Hematopoietic multipotent progenitor cell treated with erythropoietin and hydrocortisone succinate and interleukin-3 and kit ligand, for 17 days (in vitro differentiated cells): ENCODE measurements around the gene SREK1.

ENCODE experiments used
- DNase-seq: peaks from one replicate; pipeline ENCODE4 v3.0.0-alpha.2; 2015; ENCODE audit warnings: low spot score

The SREK1 gene

DNA sequence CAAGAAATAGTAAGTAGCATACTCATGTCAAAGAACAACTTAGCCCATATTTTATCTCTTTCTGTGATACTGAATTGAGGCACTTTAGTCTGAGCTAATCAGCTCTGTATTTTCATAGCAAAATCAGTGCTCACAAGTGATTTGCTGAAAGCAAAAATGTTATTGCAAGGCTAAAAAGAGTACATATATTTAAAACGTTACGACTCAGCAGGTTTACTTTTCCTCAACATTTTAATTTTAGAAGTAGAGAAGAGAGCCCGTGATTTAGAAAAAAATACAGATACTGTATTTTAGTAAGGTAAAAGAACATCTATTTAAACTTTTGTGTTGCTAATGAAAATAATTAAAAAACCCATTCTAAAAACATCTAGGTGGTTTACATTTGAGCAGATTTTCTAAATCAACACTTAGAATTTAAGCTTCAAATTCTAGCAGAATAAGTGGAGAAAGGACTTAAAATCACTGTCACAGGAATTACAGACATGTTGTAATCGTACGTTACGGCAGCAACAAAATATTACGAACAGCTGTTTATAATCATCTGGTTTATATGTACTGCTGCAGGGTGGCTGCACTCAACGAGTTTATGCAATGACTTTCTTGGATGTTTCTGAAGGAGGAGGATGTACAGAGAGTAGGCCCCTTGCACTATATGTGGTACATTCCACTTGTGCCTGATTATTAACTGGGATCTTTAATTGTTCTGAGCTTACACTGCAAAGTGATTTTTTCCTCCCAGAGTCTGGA, 20.1 kb downstream of the SREK1 start:
- no peak for DNase-seq

DNA sequence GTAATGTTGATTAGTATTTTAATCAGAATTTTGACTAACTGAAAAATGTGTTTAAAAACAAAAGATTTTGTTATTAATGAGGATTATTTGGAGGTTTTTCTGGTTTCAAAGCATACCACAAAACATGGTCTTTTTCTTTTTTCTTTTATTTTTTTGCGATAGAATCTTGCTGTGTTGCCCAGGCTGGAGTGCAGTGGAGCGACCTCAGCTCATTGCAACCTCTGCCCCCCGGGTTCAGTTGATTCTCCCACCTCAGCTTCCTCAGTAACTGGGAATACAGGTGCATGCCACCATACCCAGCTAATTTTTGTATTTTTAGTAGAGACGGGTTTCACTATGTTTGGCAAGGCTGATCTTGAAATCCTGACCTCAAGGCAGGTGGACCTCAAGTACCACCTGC, 24.1 kb downstream of the SREK1 start:
- no peak for DNase-seq

DNA sequence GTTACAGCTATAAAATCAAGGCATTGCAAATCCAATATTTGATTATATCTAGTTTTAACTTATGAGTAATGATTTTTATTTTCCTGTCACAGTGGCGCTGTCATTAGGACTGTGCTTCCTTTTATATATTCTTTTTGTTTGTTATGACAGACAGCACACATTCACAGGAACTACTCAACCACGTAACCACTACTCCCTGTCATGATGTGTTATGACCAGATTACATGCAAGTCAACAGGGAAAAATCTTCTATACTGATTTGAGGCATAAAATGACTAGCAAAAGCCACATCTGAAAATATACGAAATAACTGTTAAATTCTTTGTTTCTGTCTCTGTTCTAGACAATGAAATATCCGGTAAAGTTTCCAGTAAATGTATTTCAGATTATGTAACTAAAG, 25.4 kb downstream of the SREK1 start:
- DNase-seq = no peak

DNA sequence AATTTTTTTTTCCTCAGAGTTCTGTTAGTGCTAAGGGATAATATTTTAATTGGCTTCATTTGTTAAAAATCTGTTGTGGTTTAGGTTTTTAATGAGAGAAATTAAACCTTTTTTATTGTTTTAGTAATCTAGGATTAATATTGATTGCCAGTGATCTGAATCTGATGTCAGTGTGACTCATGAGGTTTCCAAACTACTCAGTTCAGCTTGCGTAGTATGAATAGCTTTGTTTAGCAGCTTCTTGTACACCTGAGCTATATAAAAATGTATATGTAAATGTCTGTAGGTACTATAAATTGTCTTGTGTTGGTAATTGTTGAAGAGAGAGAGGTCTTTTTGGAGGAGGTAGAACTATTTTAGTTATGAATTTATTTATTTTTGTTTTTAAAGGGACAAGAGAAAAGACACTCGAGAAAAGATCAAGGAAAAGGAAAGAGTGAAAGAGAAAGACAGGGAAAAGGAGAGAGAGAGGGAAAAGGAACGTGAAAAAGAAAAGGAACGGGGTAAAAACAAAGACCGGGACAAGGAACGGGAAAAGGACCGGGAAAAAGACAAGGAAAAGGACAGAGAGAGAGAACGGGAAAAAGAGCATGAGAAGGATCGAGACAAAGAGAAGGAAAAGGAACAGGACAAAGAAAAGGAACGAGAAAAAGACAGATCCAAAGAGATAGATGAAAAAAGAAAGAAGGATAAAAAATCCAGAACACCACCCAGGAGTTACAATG, 26.3 kb downstream of the SREK1 start:
- no peak for DNase-seq

DNA sequence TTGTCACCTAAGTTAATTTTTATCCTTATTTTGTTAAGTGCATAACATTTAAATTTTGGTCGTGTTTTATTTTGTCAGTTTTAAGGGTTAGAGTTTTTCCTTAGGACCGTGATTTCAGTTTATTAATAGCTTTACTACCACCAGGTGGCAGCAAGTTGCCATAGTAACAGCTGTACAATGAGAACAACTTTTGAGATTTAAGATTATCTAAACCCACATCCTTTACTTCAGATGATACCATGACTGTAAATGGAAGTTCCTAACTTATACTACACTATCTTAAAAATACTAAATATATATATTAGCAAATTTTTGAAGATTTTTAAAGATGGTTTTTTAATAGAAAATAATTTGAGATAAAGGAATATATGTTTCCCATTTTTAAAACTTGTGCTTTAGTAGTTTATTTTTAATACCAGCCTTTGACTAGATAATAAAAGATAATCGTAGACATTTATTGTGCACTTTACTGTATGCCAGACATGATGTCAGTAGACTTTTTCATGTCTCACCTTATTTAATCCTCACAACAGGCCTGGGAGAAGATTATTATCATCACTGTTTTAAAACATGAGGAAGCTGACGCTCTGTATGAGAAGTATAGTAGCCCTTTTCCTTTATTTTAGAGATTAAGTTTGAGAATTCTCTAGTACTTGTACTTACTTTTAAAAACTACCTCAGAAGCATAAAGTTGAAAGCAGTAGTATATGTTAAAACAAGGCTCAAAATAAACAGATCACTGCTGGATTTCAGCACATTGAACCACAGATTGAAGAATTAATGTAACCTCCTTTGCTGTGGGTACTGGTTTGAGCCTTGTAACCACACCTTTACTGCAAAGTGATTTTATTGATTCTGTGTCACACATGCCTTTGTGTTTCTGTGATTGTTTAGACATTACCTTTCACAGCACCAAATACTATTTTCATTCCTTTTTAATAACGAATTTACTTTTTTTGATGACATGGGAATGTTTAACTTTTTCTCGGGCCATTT, 27.5 kb downstream of the SREK1 start:
- DNase-seq = peak; percentile 58

DNA sequence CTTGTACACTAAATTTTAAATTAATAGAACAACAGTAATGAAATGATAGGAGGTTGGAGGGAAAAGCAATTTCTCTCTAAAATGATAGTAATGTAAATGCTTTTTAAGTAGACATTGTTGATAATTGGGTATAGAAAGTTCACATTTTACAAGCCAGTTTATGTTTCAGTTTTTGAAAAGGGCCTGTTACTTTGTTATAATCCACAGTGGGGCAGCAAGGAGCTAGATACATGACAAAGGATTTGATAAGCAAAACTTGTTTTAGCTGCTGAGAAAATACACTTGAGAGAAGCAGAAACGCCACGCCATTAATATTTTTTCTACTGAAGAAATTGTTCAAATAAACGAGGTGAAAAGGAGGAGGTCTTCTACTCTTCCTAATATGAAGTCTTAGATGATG, 30.2 kb downstream of the SREK1 start:
- DNase-seq = no peak

DNA sequence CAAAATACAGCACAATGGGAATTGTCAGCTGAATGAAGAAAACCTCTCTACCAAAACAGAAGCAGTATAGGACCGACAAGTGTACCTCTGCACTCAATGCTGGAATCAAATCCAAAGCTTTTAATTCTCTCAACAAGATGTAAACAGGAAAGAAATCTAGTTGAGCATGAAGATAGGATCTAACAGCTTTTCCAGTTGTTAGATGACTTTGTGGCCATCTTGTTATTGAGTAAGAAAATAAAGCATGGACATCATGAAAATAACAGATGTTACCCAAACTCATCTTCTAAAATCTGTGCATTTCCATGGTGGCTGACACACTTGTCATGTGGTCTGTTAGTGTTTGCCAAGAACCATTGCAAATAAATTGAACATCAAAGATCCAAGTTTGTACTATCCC, 34.7 kb downstream of the SREK1 start:
- DNase-seq = no peak

DNA sequence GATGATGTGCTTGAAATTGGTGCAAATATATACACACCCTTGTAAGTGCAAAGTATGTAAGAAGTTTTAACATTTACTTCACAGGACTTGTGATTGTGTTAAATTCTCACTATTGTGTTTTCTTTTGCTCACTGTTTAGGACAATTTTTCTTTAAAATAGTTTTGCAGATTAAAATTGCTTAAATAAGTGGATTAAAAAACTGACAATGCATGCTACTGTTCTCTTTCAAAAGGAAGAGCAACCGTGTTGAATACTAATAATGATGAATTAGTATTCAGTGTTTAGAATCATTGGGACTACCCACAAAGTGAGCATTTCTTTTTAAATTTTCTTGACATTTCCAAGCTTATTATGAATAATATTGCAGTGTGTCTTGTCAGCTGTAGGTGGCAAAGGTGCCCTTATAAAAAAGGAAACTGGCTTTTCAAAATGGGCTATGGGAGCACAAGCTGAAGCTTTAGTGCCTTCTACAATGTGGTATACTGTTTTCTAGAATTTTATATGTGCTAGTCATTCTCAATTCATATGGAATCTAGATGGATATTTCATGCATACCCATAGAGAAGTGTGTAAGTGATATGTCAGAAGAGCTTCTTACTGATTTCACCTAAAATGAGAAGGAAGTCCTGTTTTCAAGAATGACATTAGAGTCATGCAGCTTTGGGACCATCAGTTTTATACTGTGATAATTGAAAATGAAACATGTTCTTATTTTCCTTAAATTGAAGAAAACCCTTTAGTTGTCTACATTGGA, 35.4 kb downstream of the SREK1 start:
- DNase-seq = no peak

DNA sequence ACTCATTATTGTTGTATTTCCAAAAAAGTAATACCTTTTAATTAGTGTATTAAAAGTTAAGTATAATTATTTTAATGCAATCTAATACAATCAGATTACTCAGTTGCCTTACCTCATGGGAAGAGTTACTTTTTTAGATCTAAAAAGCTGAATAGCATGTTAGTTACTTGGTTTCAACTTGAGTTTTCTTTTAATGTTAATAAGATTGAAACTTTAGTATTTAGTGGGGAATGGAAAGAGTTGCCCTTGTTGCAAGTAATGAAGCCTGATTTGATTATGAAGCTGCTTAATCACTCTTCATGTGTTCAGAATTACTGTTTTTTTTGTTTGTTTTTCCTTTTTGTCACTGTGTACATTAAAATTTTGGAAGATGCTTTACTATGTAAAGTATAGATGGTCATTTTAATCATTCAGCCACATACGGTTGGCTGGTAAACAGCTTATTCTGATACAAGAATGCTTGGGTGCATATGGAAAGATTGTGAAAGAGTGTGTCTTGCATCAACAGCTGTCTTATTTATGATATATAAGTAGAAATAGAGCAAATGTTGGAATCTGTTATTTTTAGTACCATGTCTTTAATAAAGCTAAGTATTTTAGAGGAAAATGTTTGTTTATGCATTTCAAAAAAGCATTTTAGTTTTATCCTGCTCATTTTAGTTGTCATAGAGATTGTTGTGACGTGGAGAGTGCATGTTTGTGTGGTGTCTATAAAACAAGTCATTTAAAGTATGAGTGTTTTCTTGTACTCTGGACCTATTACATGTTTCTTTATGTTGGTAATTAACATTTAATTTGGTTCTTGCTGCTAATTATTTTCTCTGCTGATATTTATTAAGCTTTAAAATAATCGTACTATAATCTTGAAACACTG, 36.4 kb downstream of the SREK1 start:
- DNase-seq = no peak

DNA sequence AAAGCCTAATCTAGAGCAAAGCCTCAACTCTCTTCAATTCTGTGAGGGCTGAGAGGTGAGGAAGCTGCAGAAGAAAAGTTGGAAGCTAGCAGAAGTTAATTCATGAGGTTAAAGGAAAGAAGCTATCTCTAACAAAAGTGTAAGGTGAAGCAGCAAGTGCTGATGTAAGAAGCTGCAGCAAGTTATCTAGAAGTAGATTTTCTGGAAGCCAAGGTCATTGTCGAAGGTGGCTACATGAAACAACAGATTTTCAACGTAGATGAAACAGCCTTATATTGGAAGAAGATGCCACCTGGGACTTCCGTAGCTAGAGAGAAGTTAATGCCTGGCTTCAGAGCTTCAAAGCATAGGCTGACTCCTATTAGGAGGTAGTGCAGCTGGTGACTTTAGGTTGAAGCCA, 42.0 kb downstream of the SREK1 start:
- DNase-seq = no peak

DNA sequence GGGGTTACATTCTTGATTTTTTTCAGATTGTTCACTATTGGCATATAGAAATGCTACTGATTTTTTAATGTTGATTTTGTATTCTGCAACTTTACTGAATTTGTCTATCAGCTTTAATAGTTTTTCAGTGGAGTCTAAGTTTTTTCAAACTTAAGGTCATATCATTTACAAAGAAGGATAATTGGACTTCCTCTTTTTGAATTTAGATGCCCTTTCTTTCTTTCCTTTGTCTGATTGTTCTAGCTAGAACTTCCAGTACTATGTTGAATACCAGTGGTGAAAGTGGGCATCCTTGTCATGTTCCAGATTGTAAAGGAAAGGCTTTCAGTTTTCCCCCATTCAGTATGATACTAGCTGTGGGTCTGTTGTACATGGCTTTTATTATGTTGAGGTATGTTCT, 49.3 kb downstream of the SREK1 start:
- no peak for DNase-seq

DNA sequence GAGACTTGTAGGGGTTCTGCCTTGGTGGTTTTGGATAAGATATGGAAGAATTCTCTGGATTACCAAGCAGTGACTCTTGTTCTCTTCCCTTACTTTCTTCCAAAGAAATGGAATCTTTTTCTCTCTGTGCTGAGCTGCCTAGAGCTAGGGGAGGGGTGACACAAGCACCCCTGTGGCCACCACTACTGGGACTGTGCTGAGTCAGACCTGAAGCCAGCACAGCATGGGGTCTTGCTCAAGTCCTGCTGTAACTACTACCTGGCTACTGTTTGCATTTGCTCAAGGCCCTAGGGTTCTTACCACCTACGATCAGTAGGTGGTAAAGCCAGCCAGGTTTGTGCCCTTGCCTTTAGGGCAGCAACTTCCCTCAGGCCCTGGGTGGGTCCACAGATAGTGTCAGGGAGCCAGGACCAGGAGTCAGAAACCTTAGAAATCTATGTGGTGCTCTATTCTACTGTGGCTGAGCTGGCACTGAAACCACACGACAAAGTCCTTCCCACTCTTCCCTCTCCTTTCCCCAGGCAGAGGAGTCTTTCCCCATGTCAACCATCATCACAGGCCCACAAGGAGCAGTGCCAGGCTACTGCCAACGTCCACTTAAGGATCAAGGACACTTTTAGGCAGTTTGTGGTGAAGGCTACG, 53.8 kb downstream of the SREK1 start:
- no peak for DNase-seq

DNA sequence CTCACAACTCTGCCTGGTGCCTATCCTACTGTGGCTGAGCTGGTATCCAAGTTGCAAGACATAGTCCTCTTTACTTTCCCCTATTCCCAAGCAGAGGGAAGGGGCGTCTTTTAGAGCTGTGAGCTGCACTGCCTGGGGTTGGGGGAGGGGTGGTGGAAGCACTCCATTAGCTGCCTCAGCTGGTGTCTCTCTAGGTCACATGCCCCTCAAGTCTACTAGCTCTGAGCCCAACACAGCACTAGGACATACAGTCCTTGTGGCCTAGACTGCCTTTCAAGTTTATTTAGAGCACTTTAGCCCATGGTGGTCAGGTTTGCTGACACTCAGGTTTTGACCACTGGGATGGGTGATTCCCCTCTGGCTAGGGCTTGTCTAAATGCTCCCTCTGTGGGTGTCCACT, 54.7 kb downstream of the SREK1 start:
- no peak for DNase-seq

DNA sequence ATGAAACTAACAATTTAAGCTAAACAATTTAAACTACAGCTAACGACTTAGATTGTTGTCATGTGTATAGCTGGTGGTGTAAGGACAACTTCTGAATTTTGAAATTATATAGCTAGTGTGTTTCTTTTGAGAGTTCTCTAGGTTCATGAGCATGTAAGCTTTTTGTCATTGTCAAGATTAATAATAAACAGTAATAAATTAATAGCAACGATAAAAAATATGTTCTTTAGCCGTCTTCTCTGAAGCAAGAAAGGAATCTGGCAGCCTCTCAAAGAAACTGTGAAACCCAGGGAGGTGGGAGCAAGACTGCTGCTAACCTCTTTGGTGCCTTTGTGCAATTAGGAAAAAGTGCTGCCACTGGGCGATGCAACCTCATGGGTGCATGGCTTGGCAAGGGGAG, 59.4 kb downstream of the SREK1 start:
- DNase-seq = no peak

DNA sequence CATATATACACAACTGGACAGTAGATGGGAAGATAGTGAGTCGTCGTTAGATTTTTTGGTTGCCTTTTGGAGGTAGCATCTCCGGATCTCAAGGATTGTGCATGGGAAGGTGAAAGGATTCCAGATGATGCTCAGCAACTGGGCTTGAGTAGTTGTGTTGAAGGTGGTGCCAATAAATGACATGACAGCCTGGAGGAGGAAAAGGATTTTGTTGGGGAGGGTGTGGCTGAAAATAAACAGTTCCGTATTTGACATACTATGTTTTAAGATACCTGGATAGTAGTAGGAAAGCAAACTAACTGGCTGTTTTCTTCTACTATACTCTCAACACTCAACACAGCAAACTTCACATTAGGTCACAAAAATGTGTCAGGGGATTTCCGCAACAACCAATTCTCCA, 62.4 kb downstream of the SREK1 start:
- DNase-seq = no peak

DNA sequence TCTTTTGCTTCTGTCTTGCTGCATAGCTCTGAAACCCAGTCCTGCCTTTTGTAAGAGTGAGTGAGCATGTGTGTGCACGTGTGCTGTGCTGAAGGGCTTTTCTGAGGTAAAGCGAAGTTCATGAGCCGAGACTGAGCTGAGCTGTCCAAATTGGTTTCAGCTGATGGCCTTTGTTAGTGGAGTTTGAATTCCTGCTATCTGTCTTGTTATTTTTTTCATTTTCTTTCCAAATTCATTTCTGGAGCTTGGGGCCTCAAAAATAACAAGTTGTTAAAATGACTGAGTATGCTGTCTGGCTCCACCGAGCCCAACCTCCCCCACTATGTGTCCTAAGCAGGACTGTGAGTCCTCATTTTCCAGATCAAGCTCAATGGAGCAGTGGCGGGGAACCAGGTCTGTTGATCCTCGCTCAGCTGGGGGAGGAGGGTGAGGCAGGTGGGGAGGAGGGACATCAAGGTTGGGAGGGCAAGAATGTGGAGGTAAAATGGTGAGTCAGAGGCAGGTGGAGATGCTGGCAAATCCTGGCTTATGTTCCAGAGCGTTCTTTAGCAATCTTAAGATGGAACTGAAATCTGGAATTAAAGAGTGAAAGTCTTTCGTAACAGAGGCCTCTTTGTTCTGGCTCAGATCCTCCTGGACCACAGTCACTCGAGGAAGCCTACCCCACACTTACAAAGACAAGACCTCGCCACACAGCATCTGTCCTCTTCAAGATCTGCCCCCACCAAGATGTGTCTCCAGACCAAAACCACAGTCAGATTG, 63.9 kb downstream of the SREK1 start:
- DNase-seq = no peak

DNA sequence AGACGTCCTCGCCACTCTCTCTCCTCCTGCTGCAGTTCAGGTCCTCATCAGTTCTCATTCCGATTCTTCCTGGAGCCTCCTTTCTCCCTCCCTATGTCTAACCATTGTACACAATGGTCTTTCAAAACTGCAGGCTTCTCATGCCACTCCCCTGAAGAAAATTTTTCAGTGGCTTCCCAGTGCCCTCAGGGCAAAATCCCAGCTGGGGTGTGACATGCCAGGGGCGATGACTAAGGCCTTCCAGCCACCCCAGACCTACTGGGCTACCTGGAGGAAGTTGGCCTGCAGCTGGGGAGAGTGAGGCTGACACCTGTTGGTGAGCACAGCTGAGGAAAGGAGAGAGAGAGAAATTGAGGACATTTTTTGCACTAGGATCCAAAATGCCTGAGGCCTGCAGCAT, 65.2 kb downstream of the SREK1 start:
- peak; percentile 17 for DNase-seq

DNA sequence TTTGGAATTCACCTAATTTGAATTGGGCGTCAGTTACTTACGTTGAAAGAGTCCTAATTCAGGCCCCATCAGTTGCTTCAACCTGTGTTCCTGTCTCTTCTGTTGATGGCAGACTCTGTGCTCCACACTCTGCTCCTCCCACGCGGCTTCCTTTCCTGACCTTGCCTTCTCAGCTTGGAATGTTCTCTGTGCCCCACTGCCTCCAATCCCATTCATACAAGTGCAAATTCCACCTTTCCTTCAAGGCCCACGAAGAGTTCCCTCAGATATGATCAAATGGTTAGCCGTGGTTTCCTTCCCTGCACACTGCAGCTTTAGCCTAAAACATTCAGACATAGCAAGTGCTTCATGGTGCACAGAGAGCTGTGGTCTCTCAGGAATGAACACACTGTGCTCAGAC, 65.7 kb downstream of the SREK1 start:
- DNase-seq = no peak

DNA sequence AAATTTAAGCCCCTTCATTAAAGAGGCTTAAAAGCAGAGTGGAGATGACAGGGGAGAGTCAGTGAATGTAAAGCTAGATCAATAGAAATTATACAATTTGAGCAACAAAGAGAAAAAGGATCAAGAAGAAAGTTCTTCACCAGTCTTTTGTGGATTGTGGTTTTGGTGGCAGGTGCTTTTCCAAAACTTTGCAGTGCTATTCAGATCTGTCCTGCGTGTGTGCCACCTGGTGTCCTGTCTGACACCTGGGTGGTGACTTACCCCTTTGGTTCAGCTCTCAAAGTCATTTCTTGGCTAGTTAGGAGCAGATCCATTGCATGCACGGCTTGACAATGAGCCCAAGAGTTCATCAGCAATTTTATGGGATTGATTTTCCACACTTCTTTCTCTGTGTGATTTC, 69.4 kb downstream of the SREK1 start:
- DNase-seq = no peak

DNA sequence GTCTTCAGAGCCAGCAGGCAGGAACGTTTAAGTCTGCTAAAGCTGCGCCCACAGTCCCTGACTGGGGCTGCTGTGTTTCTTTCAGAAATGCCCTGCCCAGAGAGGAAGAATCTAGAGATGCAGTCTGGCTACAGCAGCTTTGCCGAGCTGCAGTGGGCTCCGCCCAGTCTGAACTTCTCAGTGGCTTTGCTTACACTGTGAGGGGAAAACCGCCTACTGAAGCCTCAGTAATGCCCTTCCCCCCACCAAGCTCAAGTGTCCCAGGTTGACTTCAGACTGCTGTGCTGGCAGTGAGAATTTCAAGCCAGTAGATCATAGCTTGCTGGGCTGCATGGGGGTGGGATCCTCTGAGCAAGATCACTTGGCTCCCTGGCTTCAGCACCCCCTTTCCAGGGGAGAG, 78.4 kb downstream of the SREK1 start:
- DNase-seq = no peak
